ENCODE measurements around the gene SUFU.

The SUFU gene

DNA sequence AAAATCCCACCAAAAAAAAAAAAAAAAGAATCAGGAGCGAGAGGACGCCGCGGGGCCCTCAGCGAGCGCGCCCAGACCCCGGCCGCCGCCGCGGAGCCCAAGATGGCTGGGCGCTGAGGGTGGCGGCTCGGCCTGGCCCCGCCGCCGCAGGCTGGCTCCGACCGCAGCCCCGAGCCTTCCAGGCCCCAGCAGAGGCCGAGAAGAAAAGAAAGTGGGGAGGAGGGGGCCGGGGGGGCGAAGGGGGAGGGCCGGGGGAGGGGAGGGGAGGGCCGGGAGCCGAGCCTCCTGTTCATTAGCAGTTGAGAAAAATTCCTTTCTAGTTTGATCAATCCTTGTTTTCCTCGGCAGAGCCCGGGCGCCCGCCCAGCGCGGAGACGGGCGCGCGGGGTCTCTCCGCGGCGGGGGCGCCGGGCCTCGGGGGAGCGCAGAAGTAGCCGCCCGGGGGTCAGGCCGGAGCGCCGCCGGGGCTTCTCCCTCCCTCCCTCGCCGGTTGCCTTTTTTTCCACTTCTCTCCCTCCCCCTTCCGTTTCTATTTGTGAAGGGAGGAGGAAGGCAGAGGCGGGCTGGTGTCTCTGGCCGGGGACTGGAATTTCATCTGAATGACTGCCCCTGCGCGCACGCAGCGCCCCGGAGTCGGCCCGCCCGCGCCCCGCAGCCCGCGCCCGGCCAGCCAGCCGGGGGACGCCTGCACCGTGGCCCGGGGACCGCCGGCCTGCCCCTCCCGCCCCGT lies 139.7 kb downstream of the SUFU start:
- Mint-ChIP-seq H3K4me1 (ENCODE audit: low read depth) (peaks cover 26% of the 10 kb centered on the region), H3K9me3 (no peaks in the 10 kb centered on the region), H3K36me3 (ENCODE audit: low read depth) (peaks cover 14% of the 10 kb centered on the region), H3K27me3 (ENCODE audit: low read depth) (no peaks in the 10 kb centered on the region), H3K27ac (peak overlapping the region; percentile 86), H3K4me3 (peak overlapping the region; percentile 87)

DNA sequence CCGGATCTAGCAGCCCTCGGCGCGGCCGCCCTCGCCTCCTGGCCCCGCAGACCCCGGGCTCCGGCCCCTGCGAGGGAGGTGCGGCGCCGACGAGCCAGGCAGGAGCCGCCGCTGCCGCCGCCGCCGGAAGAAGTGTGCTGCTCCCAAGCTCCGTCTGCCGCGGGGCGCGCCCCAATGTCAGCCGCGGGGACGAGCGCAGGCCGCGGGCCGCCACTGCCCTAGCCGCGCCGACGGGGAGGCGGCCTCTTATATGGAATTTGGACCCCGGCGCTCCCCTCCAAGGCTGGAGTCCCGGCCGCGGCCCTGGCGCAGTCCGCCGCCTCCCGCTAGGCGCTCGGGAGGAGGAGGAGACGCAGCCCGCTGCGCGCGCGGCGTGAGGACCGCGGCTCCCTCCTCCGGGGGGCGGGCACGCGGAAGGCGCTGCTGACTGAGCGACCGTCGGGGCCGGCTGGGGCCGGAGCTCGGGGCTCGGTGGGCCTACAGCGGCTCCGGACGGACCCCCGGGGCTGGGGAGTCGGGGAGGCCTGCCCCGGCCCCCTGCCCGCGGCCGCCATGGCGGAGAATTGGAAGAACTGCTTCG lies 140.4 kb downstream of the SUFU start, which contains the start of gene TRIM8:
Gene TRIM8, plus strand, starts transcription at position 414 of the 580 bp plus-strand sequence. Its CDS starts 139 bp downstream, at position 553.
- H3K27me3 Mint-ChIP-seq (ENCODE audit: low read depth): no peaks in the 10 kb centered on the region
- peaks cover 17% of the 10 kb centered on the region for H3K36me3 Mint-ChIP-seq (ENCODE audit: low read depth)
- peak within 1 kb of the TSS; percentile 95 for H3K4me3 Mint-ChIP-seq
- peaks cover 33% of the 10 kb centered on the region for H3K4me1 Mint-ChIP-seq (ENCODE audit: low read depth)
- H3K9me3 Mint-ChIP-seq: no peaks in the 10 kb centered on the region
- H3K27ac Mint-ChIP-seq: peak within 1 kb of the TSS; percentile 98

GRCh38 chr10:102644646-102645387 lies 141.0 kb downstream of the SUFU start:
- H3K4me3 Mint-ChIP-seq: peak overlapping the region; percentile 95
- H3K27me3 Mint-ChIP-seq (ENCODE audit: low read depth): no peaks in the 10 kb centered on the region
- H3K27ac Mint-ChIP-seq: peak overlapping the region; percentile 98
- H3K4me1 Mint-ChIP-seq (ENCODE audit: low read depth): peaks cover 35% of the 10 kb centered on the region
- peaks cover 17% of the 10 kb centered on the region for H3K36me3 Mint-ChIP-seq (ENCODE audit: low read depth)
- no peaks in the 10 kb centered on the region for H3K9me3 Mint-ChIP-seq

DNA sequence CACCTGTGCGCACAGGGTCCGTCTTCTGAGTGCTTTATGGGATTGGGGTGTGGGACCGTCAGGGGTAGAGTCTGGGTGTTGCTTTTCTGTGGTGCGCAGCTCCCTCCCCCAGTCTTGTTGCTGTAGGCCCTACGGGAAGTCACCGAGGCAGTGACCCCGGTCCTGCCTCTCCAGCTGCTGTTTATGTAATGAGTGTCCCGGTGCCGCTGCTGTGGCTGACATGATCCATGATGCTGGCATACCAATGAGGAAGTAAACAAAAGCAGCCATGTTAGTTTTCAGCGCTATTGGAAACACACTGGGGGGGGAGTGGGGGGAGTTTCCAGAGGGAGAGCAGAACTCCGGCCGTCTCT lies 141.6 kb downstream of the SUFU start:
- H3K9me3 Mint-ChIP-seq: no peaks in the 10 kb centered on the region
- H3K27ac Mint-ChIP-seq: peak overlapping the region; percentile 98
- peak overlapping the region; percentile 95 for H3K4me3 Mint-ChIP-seq
- peaks cover 36% of the 10 kb centered on the region for H3K4me1 Mint-ChIP-seq (ENCODE audit: low read depth)
- H3K27me3 Mint-ChIP-seq (ENCODE audit: low read depth): no peaks in the 10 kb centered on the region
- peaks cover 17% of the 10 kb centered on the region for H3K36me3 Mint-ChIP-seq (ENCODE audit: low read depth)

- Mint-ChIP-seq H3K27ac (peak overlapping the region; percentile 98), H3K27me3 (ENCODE audit: low read depth) (no peaks in the 10 kb centered on the region), H3K36me3 (ENCODE audit: low read depth) (peaks cover 17% of the 10 kb centered on the region), H3K4me1 (ENCODE audit: low read depth) (peaks cover 40% of the 10 kb centered on the region), H3K4me3 (peak overlapping the region; percentile 95), H3K9me3 (no peaks in the 10 kb centered on the region)
These were observed 142.2 kb downstream of the SUFU start for GRCh38 chr10:102645741-102646609.

DNA sequence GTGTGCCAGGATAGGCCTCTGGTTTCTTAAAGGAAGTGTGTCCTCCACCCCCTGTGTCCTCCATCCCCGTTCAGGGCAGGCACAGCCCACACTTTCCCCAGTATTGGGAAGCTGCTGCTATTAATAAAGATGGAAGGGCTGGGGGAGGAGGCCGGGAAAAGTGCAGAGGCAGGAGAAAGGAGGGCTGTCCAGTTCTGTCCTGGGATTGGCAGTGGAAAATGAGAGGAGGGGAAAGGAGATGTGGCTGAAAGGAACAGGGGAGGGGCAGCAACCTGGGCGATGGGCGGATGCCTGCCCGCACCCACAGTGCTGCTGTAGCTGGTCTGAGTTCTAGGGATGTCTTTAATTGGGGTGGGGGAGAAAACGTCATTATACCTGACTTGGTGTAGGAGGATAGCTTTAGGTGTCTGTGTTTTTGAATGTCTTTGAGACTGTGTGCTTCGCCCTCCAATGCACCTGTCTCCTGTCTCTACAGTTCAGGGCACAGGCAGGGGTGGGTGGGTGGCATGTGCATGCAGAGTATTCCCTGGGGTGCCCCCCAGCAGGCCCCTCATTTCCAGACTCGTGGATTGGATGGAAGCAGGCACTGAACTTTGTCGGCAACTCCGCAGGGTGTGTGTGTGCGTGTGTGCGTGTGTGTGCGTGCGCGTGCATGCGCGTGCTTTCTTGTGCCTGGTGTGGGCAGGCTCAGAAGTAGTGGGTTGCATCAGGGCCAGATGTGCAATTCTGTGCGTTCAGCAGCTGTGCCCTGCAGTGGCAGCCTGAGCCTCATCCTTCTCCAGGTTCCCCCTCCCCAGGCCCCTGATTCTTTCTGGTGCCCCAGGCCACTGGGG lies 143.1 kb downstream of the SUFU start:
- peaks cover 43% of the 10 kb centered on the region for H3K4me1 Mint-ChIP-seq (ENCODE audit: low read depth)
- peak overlapping the region; percentile 98 for H3K27ac Mint-ChIP-seq
- H3K9me3 Mint-ChIP-seq: no peaks in the 10 kb centered on the region
- no peaks in the 10 kb centered on the region for H3K27me3 Mint-ChIP-seq (ENCODE audit: low read depth)
- peaks cover 17% of the 10 kb centered on the region for H3K36me3 Mint-ChIP-seq (ENCODE audit: low read depth)
- peak overlapping the region; percentile 95 for H3K4me3 Mint-ChIP-seq

- Mint-ChIP-seq H3K4me3 (peak overlapping the region; percentile 95), H3K36me3 (ENCODE audit: low read depth) (peaks cover 23% of the 10 kb centered on the region)
These were observed 143.9 kb downstream of the SUFU start for GRCh38 chr10:102647443-102648268.

GRCh38 chr10:102648269-102648888 lies 144.6 kb downstream of the SUFU start:
- Mint-ChIP-seq H3K36me3 (ENCODE audit: low read depth) (peaks cover 25% of the 10 kb centered on the region), H3K27ac (peak overlapping the region; percentile 98), H3K4me1 (ENCODE audit: low read depth) (peaks cover 56% of the 10 kb centered on the region), H3K9me3 (no peaks in the 10 kb centered on the region), H3K27me3 (ENCODE audit: low read depth) (no peaks in the 10 kb centered on the region), H3K4me3 (peak overlapping the region; percentile 95)

More at GRCh38 chr10:102647443-102648268, 143.9 kb downstream of the SUFU start:
- no peaks in the 10 kb centered on the region for H3K9me3 Mint-ChIP-seq
- H3K4me1 Mint-ChIP-seq (ENCODE audit: low read depth): peaks cover 49% of the 10 kb centered on the region
- H3K27me3 Mint-ChIP-seq (ENCODE audit: low read depth): no peaks in the 10 kb centered on the region
- peak overlapping the region; percentile 98 for H3K27ac Mint-ChIP-seq

GRCh38 chr10:102648889-102649796 lies 145.4 kb downstream of the SUFU start:
- peak overlapping the region; percentile 64 for H3K27ac Mint-ChIP-seq
- H3K4me3 Mint-ChIP-seq: peak overlapping the region; percentile 95
- H3K36me3 Mint-ChIP-seq (ENCODE audit: low read depth): peaks cover 25% of the 10 kb centered on the region
- peaks cover 61% of the 10 kb centered on the region for H3K4me1 Mint-ChIP-seq (ENCODE audit: low read depth)
- no peaks in the 10 kb centered on the region for H3K27me3 Mint-ChIP-seq (ENCODE audit: low read depth)
- H3K9me3 Mint-ChIP-seq: no peaks in the 10 kb centered on the region

- Mint-ChIP-seq H3K4me3 (peak overlapping the region; percentile 3), H3K27me3 (ENCODE audit: low read depth) (no peaks in the 10 kb centered on the region), H3K27ac (peak overlapping the region; percentile 58), H3K4me1 (ENCODE audit: low read depth) (peaks cover 61% of the 10 kb centered on the region), H3K36me3 (ENCODE audit: low read depth) (peaks cover 23% of the 10 kb centered on the region), H3K9me3 (no peaks in the 10 kb centered on the region)
These were observed 146.3 kb downstream of the SUFU start for GRCh38 chr10:102649797-102650654.
